Activated T-helper 9 cell treated with anti-CD3 and anti-CD28 coated beads, Interleukin-2, amount 50 U/mL, for 16 hours (primary cell): ENCODE results near the gene ANKRD50.

ENCODE experiments used
- DNase-seq: peaks from one replicate; pipeline ENCODE4 v3.0.0-alpha.2; 2020; ENCODE audit warnings: low read depth

ANKRD50 gene

DNA sequence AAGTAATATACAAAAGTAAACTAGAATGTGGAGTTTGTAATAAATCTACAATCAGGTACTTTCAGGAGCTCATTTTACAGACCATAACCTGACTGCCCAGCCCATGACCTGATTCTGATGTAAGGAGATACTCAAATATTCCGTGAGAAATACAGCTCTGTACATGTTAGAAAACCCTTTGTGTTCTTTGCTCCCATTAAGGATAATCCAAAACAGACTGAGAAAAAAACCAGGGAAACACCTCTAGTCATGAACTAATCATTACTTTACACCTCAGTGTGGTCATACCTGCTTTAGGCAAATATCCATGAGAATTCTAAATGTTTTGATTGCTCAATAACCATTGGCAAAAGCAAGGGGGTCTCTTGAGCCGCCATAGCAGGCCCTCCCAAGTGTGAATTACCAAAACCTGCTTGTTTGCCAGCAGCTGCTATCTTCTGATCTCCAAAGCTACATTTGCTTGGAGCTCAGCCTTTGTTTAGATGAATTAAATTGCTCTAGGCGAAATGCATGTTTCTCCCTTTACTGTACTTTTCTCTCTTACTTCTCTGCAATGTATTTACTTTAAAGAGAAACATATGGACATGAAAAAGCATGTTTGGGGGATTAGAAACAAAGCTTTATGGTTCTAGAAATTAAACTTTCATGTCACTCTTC lies 79.1 kb downstream of the ANKRD50 start:
- DNase-seq = no peak

DNA sequence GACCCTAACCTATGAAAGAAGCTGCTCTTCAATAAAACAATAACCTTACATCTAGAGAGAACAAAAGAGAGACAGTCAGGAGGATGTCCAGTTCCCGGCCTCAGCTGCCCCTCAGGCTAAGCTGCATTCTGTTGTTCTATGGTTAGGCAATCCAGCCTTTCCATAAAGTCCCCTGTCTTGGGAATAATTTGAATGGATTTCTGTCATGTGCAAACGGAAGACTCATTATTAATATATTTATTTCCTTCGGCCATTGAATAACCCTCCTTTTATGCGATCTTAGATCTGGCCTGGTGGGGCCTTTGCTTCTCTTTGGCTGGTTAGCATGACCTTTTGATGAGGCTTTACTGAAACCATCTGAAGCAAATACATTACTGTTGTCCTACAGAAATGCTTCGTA lies 80.1 kb downstream of the ANKRD50 start:
- DNase-seq = no peak

DNA sequence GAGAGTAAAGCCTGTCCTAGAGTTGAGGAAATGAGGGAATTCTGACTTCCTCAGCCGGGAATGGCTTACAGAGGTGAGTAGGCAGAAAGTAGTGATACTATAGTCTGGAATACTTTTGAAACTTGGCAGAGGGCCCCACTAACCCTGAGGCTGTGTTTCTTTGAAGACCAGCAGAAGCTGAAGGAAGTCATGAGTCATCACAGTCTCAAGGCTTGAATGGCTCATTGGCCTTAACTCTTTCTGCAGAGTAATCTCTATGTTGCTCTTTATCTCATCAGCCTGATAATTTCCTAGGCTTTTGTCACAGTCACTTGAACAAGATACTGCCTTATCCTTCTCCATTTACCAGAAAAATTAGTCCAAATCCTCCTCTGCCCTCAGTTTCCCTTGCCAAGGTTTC lies 80.8 kb downstream of the ANKRD50 start:
- no peak for DNase-seq

DNA sequence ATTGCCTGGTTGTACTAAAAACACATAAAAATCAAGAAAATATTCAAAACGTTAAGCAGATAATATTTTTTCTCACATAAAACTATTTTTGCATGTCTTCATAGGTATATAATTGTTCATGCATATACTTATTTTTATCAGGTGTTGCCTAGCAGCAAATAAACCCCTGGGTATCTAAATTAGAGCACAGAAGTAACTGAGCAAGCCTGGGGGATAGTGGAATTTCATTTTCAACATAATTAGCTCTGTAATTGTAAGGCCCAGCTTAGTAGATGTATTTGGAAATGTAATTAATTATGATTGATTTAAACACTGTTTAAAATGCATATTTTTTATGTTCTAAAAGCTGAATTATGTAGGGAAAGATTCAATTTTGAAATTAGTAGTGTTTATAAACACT lies 82.9 kb downstream of the ANKRD50 start:
- no peak for DNase-seq
